ENCODE data around the gene XPC. TPM values are rescaled to one million over a fixed set of nuclear protein-coding genes. Genes with fewer than 3 reads are reported as not detected.
A peak's percentile ranks its signal among the peaks of the same experiment; 100 is the strongest.
"Not testable (repeated sequence)": the region's sequence is repeated elsewhere in the genome, so short reads cannot be mapped to it uniquely, and the experiment has no call there.

XPC gene
- 28.6 and 29.5 TPM in 2 replicates for total RNA-seq
- 27.3 and 27.4 TPM in 2 replicates for polyA plus RNA-seq

GRCh38 chr3:14178247-14179113 is at the start of gene XPC, which contains the start of gene LSM3:
Gene XPC, minus strand, starts transcription at chr3:14178601. Its CDS starts 33 bp downstream, at chr3:14178568.
Gene LSM3, plus strand, starts transcription at chr3:14178817. Its CDS starts 44 bp downstream, at chr3:14178861.
- peak within 1 kb of the TSS; percentile 93 for H3K27ac ChIP-seq
- peaks cover 9% of the 10 kb centered on the region for H3K4me1 ChIP-seq (ENCODE audit: insufficient read depth)
- H3K36me3 ChIP-seq (replicated peaks; ENCODE audit: insufficient read depth, low read depth), result no peaks in the 10 kb centered on the region
- H3K4me3 ChIP-seq, result peak within 1 kb of the TSS; percentile 53
- peak within 1 kb of the TSS; percentile 94 for H3K4me2 ChIP-seq
- TF ChIP-seq EZH2phosphoT487 (IDR thresholded peaks at IDR 0.05; ENCODE audit: low read depth, severe bottlenecking, unreplicated experiment) (no peak), CTCF (IDR thresholded peaks at IDR 0.05; ENCODE audit: poor library complexity) (no peak), EZH2 (IDR thresholded peaks at IDR 0.05; ENCODE audit: borderline replicate concordance) (no peak)
- H4K20me1 ChIP-seq (ENCODE audit: insufficient read depth, poor library complexity, severe bottlenecking), result peaks cover 10% of the 10 kb centered on the region
- H3K79me2 ChIP-seq, result peaks cover 82% of the 10 kb centered on the region
- peak; percentile 98 for DNase-seq (ENCODE audit: low spot score)
- H3K9me2 ChIP-seq (replicated peaks; ENCODE audit: insufficient read depth), result no peaks in the 10 kb centered on the region
- no peaks in the 10 kb centered on the region for H3K9me3 ChIP-seq (ENCODE audit: low read depth)
- WGBS (ENCODE audit: low lambda C conversion rate, missing lambda C conversion rate), result under 1% methylated on average over 70 of the region's 78 CpGs
- peak within 1 kb of the TSS; percentile 57 for H2AFZ ChIP-seq
- no peaks in the 10 kb centered on the region for H3K27me3 ChIP-seq

- no peak overlapping the region for H3K4me3 ChIP-seq
- no peaks in the 10 kb centered on the region for H3K9me3 ChIP-seq (ENCODE audit: low read depth)
- TF ChIP-seq EZH2phosphoT487 (IDR thresholded peaks at IDR 0.05; ENCODE audit: low read depth, severe bottlenecking, unreplicated experiment) (no peak), EZH2 (IDR thresholded peaks at IDR 0.05; ENCODE audit: borderline replicate concordance) (no peak), CTCF (IDR thresholded peaks at IDR 0.05; ENCODE audit: poor library complexity) (no peak)
- no peaks in the 10 kb centered on the region for H3K27me3 ChIP-seq
- peak overlapping the region; percentile 10 for H3K4me2 ChIP-seq
- WGBS (ENCODE audit: low lambda C conversion rate, missing lambda C conversion rate), result 57% methylated on average over 1 of the region's 1 CpG
- no peaks in the 10 kb centered on the region for H3K79me2 ChIP-seq
- H3K9me2 ChIP-seq (replicated peaks; ENCODE audit: insufficient read depth), result no peaks in the 10 kb centered on the region
- DNase-seq (ENCODE audit: low spot score), result peak; percentile 62
- no peaks in the 10 kb centered on the region for H4K20me1 ChIP-seq (ENCODE audit: insufficient read depth, poor library complexity, severe bottlenecking)
- H3K27ac ChIP-seq, result peak overlapping the region; percentile 73
- no peak overlapping the region for H2AFZ ChIP-seq
- no peaks in the 10 kb centered on the region for H3K36me3 ChIP-seq (replicated peaks; ENCODE audit: insufficient read depth, low read depth)
- peaks cover 76% of the 10 kb centered on the region for H3K4me1 ChIP-seq (ENCODE audit: insufficient read depth)
Measured at GRCh38 chr3:14227856-14228255, 49.5 kb upstream of the XPC start.

DNA sequence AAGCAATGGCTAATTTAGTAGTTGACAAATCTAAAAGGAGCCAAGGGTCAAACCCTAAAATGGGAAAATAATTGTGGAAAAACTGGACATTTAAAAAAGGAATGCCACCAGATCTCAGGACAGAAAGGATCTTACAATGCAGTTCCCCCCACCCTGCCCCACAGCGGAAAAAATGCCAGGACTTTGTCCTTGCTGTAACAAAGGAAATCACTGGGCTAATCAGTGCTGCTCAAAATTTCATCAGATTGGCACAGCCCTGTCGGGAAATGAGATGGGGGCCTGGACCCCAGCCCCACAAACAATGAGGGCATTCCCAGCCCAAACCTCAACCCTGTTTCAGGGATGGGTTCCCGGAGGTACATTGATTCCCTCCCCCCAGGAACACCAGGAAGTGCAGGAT is 48.0 kb upstream of the XPC start:
- H3K79me2 ChIP-seq; DNase-seq (ENCODE audit: low spot score): not testable (repeated sequence)

GRCh38 chr3:14225421-14225820 is 47.0 kb upstream of the XPC start:
- H3K9me2 ChIP-seq (replicated peaks; ENCODE audit: insufficient read depth), result no peaks in the 10 kb centered on the region
- no peaks in the 10 kb centered on the region for H3K36me3 ChIP-seq (replicated peaks; ENCODE audit: insufficient read depth, low read depth)
- H3K27ac ChIP-seq, result peak overlapping the region; percentile 73
- H3K79me2 ChIP-seq, result no peaks in the 10 kb centered on the region
- H3K4me3 ChIP-seq, result no peak overlapping the region
- no peak overlapping the region for H2AFZ ChIP-seq
- peak overlapping the region; percentile 12 for H3K4me2 ChIP-seq
- no peaks in the 10 kb centered on the region for H4K20me1 ChIP-seq (ENCODE audit: insufficient read depth, poor library complexity, severe bottlenecking)
- TF ChIP-seq EZH2 (IDR thresholded peaks at IDR 0.05; ENCODE audit: borderline replicate concordance), result no peak
- TF ChIP-seq EZH2phosphoT487 (IDR thresholded peaks at IDR 0.05; ENCODE audit: low read depth, severe bottlenecking, unreplicated experiment), result no peak
- TF ChIP-seq CTCF (IDR thresholded peaks at IDR 0.05; ENCODE audit: poor library complexity), result no peak
- H3K9me3 ChIP-seq (ENCODE audit: low read depth), result peaks cover 4% of the 10 kb centered on the region
- no peak for DNase-seq (ENCODE audit: low spot score)
- WGBS (ENCODE audit: low lambda C conversion rate, missing lambda C conversion rate), result 73% methylated on average over 9 of the region's 9 CpGs
- H3K27me3 ChIP-seq, result no peaks in the 10 kb centered on the region
- peaks cover 59% of the 10 kb centered on the region for H3K4me1 ChIP-seq (ENCODE audit: insufficient read depth)

More for the DNA sequence above, 48.0 kb upstream of the XPC start:
- Histone ChIP-seq H3K4me1 (ENCODE audit: insufficient read depth) (peaks cover 64% of the 10 kb centered on the region), H3K27ac (peak overlapping the region; percentile 73), H3K4me2 (peak overlapping the region; percentile 14)
- not testable (repeated sequence) for H3K36me3 ChIP-seq (replicated peaks; ENCODE audit: insufficient read depth, low read depth); H3K9me2 ChIP-seq (replicated peaks; ENCODE audit: insufficient read depth); H4K20me1 ChIP-seq (ENCODE audit: insufficient read depth, poor library complexity, severe bottlenecking); H3K4me3 ChIP-seq; H3K9me3 ChIP-seq (ENCODE audit: low read depth); H3K27me3 ChIP-seq; H2AFZ ChIP-seq
- 42% methylated on average over 3 of the region's 3 CpGs for WGBS (ENCODE audit: low lambda C conversion rate, missing lambda C conversion rate)

Measured in hepatocyte (in vitro differentiated cells).